Testis (tissue), 2 donors: ENCODE data around the gene PTCD2.

ENCODE experiments used
- CTCF ChIP-seq, 3 experiments: fragments of 450-650 bp in 2 of 3; fragments of 200-600 bp in 1 of 3; sonication (generic) in 1 of 3; IDR thresholded peaks; one replicate each; pipeline ENCODE4 v1.5.1; 2016 to 2019; ENCODE audit warnings: antibody characterized with exemption in 3 of 3, mild to moderate bottlenecking in 2 of 3, moderate library complexity in 1 of 3
- POLR2A ChIP-seq: fragments of 450-650 bp; IDR thresholded peaks from one replicate; pipeline ENCODE4 v1.6.1; 2017; ENCODE audit warnings: antibody characterized with exemption, mild to moderate bottlenecking, moderate library complexity

- no peak for TF ChIP-seq CTCF (IDR thresholded peaks at IDR 0.05)
- TF ChIP-seq POLR2A = no peak
Measured at GRCh38 chr5:72412283-72413055, 92.3 kb downstream of the PTCD2 start.
